ENCODE measurements around the gene C17orf100.
"Not testable (repeated sequence)": the region's sequence is repeated elsewhere in the genome, so short reads cannot be mapped to it uniquely, and the experiment has no call there.

The C17orf100 gene

DNA sequence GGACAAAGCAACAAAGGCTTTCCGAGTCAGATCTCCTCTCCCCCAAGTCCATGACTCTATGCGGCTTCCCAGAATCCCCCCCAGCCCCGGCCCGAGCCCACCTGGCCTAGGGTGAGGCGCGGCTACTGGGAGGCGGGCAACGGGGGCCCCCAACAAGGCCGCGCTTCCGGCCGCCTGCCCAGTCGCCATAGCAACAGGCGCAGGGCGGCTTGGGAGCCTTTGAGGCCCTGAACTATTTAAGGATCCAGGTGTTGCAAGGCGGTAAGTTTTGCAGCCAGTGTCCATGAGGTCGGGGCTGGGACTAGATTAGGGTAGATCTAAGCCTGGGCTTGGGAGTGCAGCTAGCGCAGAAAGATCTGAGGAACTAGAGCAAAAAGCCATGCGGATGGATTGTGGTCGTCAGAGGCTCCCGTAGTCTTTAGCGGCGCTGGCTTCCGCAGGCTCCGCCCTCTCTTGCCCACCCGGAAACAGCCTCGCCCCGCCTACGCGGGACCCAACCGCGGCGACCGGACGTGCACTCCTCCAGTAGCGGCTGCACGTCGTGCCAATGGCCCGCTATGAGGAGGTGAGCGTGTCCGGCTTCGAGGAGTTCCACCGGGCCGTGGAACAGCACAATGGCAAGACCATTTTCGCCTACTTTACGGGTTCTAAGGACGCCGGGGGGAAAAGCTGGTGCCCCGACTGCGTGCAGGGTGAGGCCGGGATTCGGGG is 10.9 kb upstream of the C17orf100 start, which contains the start of the genes KIAA0753 and TXNDC17:
KIAA0753 (minus strand) TSS at position 176 of the 711 bp plus-strand sequence. CDS start 5,608 bp downstream, outside the sequence.
TXNDC17 (plus strand) TSS at position 525 of the 711 bp plus-strand sequence; CDS start at position 548, 23 bp downstream.
- DNase-seq (ENCODE audit: insufficient read length, low spot score) (peak; percentile 60), FAIRE-seq (peak; percentile 98)

- no peak for FAIRE-seq
- DNase-seq (ENCODE audit: insufficient read length, low spot score), result no peak
Measured at GRCh38 chr17:6641247-6641863, 10.2 kb upstream of the C17orf100 start.

GRCh38 chr17:6642592-6642991 is 9.0 kb upstream of the C17orf100 start:
- no peak for DNase-seq (ENCODE audit: insufficient read length, low spot score)
- FAIRE-seq, result no peak

DNA sequence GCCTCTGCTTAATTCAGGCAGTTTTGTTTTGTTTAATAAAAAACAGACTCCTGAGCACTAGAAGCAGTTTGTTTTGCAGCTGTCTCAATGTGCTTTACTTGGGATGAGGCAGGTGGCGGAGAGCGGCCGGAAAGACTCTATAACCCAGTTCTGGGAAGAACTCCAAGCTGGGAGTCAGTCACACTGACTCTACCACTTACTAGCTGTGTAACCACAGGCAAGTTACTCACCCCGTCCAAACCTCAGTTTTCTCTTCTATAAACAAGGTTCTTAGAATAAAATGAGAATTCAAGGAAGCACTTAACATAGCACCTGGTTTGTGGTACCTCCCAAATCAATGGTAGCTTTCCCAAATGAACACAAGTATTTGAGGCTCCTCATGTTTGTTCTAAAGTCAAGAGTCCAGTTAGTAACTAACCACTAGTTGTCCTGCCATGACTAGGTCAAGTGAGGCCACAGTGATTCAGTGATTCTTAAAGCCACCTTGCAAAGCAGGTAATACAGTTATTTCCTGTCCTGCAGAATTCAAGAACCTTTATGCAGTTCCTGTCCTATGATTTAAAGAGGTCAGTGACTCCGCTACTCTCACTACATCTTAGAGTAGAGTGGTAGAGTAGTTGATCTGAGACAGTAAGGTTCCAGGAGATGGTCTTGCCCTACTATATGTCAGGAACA is 8.0 kb upstream of the C17orf100 start:
- FAIRE-seq, result no peak
- no peak for DNase-seq (ENCODE audit: insufficient read length, low spot score)

- no peak for FAIRE-seq
- DNase-seq (ENCODE audit: insufficient read length, low spot score), result no peak
Measured at GRCh38 chr17:6648181-6648580, 3.4 kb upstream of the C17orf100 start.

DNA sequence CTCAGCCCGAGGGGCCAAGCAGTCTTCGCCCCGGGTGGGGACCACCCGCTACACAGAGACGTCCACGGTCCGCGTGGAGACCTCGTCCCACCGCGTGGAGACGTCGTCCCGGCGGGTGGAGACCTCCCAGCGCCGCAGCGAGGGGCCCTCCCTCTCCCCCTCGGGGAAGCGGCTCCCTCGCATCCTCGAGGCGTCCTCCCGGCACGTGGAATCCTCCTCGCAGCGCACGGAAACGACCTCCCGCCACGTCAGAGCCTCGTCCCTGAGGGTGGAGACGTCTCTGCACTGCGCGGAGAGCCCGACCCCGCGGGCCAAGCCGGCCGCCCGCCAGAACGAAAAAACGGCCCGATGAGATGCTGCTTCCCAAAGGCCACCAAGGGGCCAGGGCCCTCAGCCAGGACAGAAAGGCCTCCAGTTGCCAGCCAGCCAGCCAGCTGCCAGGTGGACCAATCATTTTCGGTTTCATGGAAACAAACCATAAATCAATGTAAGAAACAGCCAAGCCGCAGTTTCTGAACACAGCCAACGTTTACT is 424 bp downstream of the C17orf100 start:
- no peak for DNase-seq (ENCODE audit: insufficient read length, low spot score)
- no peak for FAIRE-seq

DNA sequence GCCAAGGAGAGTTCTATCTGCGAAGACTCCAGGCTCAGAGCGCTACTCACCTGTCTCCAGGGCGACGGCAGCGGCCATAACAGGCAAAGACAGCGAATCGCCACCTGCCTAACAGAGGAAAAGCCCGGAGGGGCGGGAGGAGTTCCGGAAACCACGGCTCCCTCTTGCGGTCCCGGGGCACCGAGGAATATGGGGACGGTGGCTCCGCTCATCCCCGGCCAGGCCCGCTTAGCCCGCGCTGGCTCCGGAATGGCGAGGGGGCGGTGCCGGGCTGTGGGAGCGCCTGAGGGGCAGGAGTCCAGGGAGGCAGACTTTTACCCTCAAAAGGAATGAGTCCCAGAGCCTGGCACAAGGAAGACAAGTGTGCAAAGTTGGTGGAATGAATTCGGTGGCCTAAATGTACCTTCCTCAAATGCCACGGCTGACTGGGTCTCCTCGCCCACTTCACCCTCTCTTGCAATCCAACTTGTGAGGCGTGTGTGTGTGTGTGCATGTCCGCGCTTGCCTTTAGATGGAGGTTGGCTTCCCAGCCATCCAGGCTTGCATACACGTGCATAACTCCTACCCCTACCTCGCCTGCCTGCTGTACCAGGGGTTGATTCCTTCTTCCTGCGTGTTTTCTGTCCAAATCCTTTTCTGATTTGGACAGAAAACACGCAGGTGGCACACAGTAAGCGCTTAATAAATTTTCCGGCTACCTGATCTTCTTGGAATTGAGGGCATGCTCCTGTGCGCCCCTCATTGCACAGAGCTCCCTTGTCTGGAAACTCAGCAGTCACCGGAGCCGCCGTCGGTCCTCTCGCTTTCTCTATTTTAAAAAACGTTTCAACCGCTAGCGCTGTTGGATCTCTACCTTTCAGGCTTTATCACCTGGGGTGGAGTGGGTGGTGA is 3.5 kb downstream of the C17orf100 start:
- no peak for FAIRE-seq
- no peak for DNase-seq (ENCODE audit: insufficient read length, low spot score)

- DNase-seq (ENCODE audit: insufficient read length, low spot score); FAIRE-seq: not testable (repeated sequence)
Measured at GRCh38 chr17:6655732-6656361, 4.3 kb downstream of the C17orf100 start.

DNA sequence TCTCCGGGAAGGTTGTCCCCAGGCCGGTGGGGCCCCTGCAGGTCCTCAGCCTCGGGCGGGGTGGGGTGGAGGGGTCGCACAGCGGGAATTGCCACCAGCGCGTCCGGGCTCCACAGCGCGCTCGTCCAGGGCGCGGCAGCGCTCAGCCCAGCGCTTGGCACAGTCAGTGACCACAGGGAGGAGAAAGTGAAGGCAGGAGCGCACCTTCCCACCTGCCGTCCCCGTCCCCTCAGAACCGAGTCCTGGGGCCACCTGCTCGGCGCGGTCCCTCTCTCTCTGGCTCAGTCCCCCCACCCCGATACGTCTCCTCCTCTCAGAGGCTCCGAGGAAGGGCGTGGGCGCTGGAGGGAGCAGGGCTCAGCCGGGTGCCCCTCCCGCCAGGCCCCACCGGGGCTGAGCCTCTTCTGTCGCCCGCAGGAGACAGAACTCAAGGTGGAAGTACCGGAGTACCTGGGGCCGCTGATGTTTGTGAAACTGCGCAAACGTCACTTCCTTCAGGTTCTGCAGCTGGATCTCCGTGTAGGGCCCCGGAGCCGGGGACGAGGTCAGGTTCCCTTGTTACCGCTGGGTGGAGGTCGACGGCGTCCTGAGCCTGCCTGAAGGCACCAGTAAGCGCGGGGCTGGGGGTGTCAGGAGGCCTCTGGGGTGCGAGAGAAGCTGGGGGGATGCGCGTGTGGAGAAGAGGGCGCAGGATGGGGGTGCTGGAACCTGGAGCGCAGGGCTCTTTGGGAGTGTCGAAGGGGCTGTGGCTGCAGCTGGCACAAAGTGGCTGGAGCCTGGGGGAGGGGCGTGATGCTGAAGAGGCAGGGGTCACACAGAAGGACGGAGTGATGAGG is 5.5 kb downstream of the C17orf100 start:
- FAIRE-seq, result peak; percentile 4
- not testable (repeated sequence) for DNase-seq (ENCODE audit: insufficient read length, low spot score)

DNA sequence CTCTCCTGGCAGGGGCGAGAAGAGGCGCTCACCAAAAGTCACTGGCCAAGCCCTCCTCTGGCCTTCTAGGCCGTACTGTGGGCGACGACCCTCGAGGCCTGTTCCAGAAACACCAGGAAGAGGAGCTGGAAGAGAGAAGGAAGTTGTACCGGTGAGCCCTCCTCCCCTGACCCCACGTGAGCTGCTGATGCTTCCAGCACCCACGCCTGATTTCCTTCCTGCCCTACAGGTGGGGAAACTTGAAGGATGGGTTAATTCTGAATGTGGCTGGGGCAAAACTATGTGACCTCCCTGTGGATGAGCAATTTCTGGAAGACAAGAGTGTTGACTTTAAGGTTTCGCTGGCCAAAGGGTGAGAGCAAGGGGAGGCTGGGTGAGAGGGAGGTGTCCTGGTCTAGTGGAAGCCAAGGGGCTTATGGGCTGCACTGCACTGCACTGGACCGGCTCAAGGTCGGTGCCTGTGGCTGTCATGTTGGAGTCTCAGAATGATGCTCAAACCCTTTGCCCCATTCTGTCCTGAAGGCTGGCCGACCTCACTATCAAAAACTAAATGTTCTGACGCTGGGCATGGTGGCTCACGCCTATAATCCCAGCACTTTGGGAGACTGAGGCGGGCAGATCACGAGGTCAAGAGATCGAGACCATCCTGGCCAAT is 6.2 kb downstream of the C17orf100 start:
- FAIRE-seq, result peak; percentile 56
- no peak for DNase-seq (ENCODE audit: insufficient read length, low spot score)

- not testable (repeated sequence) for DNase-seq (ENCODE audit: insufficient read length, low spot score); FAIRE-seq
Measured at GRCh38 chr17:6658411-6658810, 6.8 kb downstream of the C17orf100 start.

DNA sequence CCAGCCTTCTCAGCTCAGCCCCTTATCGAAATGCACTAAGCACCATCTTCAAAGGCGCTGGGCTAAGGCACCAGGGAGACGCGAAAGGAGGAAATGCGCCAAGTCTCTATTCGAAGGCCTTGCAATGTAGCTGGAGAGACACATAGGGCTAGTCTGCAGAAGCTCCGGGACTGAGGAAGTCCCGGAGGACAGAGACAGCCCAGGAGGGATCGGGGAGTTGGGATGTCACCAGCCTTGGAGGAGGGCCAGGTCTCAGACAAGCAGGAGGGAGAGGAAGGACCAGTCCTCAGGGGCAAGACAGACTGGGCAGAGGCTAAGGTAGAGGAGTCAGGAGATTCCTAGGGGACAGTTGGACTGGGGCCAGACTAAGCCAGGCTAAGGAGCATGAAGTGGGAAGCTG is 8.5 kb downstream of the C17orf100 start:
- DNase-seq (ENCODE audit: insufficient read length, low spot score) (no peak), FAIRE-seq (no peak)

- DNase-seq (ENCODE audit: insufficient read length, low spot score), result peak; percentile 48
- FAIRE-seq, result peak; percentile 99
Measured at GRCh38 chr17:6660805-6661463, 9.4 kb downstream of the C17orf100 start.

DNA sequence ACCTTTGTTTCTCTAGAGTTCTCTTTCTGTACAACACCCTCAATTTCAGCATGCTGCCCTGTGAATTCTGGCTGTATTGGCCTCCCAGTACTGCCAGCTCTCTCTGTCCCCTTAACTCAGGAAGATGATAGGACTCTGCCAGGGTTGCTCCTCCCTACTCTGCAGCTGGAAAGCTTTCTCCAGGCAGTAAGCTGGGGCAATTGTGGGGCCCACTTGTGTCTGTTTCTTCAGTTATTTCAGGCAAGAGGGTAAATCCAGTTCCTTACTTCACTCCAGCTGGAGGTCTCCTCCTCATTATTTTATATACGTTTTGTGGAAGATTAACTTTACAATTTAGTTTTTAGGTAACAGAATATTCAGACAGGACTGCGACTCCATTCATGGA is 9.9 kb downstream of the C17orf100 start:
- FAIRE-seq (no peak), DNase-seq (ENCODE audit: insufficient read length, low spot score) (no peak)

DNA sequence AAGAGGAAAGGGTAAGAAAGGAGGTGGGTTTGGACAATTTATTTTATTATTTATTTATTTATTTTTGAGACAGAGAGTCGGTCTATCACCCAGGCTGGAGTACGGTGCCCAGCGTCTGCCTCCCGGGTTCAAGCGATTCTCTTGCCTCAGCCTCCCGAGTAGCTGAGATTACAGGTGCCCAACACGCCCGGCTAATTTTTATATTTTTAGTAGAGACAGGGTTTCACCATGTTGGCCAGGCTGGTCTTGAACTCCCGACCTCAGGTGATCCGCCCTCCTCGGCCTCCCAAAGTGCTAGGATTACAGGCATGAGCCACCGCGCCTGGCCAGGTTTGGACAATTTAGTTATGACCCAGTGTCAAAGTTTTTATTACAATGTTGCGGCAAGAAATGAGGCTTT is 11.6 kb downstream of the C17orf100 start:
- not testable (repeated sequence) for FAIRE-seq; DNase-seq (ENCODE audit: insufficient read length, low spot score)

DNA sequence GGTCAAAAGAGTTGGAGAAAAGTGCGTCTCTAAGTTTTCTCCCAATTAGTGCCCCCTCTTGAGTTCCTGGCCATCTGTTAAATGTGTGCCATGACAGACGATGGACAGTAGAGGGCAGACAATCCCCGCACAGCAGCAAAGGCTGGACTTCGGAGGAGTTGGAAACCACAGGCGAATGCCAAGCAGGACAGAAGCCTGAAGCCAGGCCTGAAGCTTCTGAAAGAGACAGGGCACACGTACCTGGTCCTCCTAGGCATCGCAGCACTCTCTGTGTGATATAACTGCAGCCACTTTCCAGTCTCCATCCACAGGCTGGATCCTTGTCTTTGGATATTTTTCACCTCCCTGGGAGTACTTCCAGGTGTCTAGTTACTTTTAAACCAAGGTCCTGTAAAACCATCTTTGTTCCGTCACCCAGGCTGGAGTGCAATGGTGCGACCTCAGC is 14.5 kb downstream of the C17orf100 start:
- peak; percentile 93 for FAIRE-seq
- DNase-seq (ENCODE audit: insufficient read length, low spot score), result peak; percentile 65

DNA sequence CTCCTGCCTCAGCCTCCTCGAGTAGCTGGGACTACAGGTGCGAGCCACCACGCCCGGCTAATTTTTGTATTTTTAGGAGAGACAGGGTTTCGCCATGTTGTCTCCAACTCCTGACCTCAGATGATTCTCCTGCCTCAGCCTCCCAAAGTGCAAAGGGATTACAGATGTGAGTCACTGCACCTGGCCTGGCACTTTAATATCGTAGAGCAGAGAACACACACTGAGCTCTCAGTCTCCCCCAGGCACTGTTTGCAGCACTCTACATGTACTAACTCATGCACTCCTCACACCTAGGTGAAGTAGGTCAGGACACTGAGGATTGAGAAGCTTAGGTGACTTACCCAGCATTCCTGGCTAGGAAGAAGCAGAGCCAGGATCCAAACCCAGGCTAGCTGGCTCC is 15.0 kb downstream of the C17orf100 start:
- FAIRE-seq (no peak), DNase-seq (ENCODE audit: insufficient read length, low spot score) (no peak)

GRCh38 chr17:6667516-6667915 is 16.0 kb downstream of the C17orf100 start:
- DNase-seq (ENCODE audit: insufficient read length, low spot score) (no peak), FAIRE-seq (no peak)
